Stimulated activated CD8-positive, alpha-beta memory T cell treated with anti-CD3 and anti-CD28 coated beads, Interleukin-4, amount 100 ng/mL, for 4 hours (primary cell): Measurements from ENCODE around the gene RAPGEF5.

Experiments
- DNase-seq, 2 donors: peaks; one replicate each; pipeline ENCODE4 v3.0.0-alpha.2; 2020; ENCODE audit warnings: low read depth in 2 of 2, low spot score in 1 of 2

RAPGEF5 gene

DNA sequence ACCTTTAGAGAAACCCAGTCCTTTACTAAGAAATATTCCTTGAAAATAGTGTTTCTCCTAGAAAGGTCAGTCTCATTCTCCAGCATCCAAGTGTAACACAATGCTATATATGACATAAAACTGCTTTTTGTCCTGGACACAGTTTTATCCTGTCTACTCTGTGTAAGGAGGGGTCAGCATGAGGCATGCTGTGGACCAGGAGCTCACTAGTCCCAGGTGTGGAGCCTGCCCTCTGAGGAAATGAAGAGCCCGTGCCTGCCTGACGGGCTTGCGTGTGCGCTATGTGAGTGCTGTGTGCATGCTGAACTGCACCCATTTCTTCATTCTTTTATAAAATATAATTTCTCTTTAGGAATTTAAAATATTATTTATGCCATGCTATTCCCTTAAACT, 228.4 kb downstream of the RAPGEF5 start:
- DNase-seq: no peak

- DNase-seq: no peak
Observed at GRCh38 chr7:22127835-22128527, 229.0 kb downstream of the RAPGEF5 start.

- no peak for DNase-seq
Observed at GRCh38 chr7:22125436-22125835, 231.5 kb downstream of the RAPGEF5 start.

GRCh38 chr7:22124941-22125340, 232.0 kb downstream of the RAPGEF5 start:
- DNase-seq: no peak

- DNase-seq: no peak
Observed at GRCh38 chr7:22123139-22123538, 233.8 kb downstream of the RAPGEF5 start.

GRCh38 chr7:22121702-22122474, 235.1 kb downstream of the RAPGEF5 start:
- DNase-seq: no peak

GRCh38 chr7:22120391-22121053, 236.4 kb downstream of the RAPGEF5 start:
- DNase-seq: no peak

DNA sequence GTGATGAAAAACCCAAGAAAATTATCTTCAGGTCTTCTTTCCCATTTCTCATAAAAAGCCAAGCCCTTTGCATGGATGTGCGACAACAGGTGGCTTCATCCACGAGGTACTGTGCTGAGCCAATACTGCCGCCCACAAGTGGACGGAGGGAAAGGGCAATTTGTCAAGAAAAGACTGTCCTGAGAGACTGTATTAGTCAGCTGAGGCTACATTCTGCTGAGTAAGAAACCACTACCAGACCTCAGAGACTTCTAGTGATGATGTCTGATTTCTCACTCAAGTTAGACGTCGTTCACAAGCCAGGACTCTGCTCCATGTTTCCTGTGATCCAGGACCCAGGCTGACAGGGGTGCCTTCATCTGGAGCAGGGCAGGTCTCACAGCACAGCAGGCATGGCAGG, 239.7 kb downstream of the RAPGEF5 start:
- no peak for DNase-seq

- no peak for DNase-seq
Observed at GRCh38 chr7:22116451-22117030, 240.4 kb downstream of the RAPGEF5 start.

- DNase-seq: no peak
Observed at GRCh38 chr7:22115689-22116088, 241.3 kb downstream of the RAPGEF5 start.

DNA sequence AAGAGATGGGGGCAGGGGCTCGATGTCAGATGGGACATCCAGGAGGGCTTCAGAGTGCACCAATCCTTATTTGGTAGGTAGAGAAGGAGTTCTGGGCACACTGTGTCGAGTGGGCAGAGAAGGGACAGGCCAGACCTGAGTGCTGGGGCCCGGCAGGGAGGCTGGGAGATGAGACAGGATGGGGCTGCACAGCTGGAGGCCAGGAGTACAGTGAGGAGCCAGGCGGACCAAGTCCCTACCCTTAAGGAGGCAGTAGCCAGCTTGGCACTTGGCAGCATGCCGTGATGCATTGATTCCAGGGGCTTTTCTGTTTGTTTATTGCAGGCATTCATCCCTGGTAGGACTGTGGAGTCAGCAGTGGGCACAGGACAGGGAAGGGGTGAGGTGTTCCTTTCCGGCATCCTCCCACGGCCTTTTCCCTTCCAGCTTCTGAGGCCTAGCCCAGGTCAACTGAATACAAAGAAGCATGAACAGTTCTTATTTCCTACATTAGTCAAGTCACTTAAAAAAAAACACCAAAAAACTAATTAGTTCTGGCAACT, 242.4 kb downstream of the RAPGEF5 start:
- DNase-seq: no peak

GRCh38 chr7:22113041-22113440, 243.9 kb downstream of the RAPGEF5 start:
- no peak for DNase-seq

GRCh38 chr7:22111661-22112060, 245.3 kb downstream of the RAPGEF5 start:
- DNase-seq: no peak

DNA sequence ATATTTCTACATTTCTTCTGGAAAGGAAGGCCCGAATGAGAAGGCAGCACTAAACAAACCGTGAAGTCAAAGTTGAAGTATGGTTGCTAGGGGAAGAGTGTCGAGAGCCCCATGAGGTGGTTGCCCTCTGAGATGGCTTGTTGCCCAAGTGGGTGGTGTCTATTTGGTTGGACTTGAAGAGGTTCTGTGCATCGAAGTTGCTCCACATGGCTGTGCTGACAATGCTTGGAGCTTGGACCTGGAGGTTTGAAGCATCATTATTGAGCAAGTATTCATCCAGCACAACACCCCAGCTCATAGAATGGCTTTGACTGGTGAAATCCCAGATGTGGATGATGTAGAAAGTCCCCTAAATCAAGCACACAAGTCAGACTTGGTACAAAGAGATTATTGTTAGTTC, 246.1 kb downstream of the RAPGEF5 start:
- no peak for DNase-seq

DNA sequence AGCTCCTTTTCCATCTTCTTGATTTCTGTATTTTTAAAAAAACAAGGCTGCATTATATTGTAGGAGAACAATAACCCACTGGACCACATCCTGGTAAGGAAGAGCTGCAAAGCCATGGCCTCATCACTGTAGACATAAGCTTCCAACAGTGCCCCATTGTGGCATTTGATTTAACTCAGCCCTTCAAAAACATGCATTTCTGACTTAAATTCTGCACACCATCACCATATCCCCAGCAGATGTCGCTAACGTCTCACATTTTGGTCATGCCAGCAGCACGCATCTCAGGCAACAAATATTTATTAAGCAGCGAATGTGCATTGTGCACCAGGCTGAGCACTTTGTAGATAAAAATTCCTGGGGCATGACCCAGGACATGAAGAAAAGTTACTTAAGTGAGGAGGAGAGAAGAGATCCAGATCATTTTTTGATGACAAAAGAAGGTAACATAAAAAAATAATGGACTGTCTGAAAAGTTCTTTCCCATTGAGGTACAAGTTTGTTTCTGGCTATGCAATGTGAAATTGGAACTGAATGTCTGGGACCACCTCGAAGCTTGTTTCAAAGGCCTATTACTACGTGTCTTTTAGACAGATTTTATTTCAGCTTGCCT, 246.6 kb downstream of the RAPGEF5 start:
- peak in 1 of 2 donors; percentile 20 for DNase-seq

DNA sequence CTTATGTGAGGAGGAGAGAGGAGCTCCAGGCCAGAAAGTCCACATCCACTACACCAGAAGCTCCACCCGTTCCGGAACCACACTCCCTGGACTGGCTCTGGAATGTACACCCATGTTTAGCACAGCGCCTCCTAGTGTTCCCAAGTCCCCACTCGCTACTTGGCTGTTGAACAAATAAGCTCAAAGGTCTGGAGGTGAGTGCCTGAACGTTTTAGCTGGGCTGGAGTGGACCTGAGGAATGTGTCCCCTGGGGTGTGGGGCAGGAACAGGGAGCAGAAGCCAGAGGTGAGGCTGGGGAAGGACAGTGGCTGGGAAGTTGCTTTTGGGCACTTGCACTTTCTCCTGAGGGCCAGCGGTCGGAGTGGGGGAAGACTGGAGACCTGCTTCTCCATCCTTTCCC, 247.2 kb downstream of the RAPGEF5 start:
- DNase-seq: no peak

- DNase-seq: no peak
Observed at GRCh38 chr7:22108151-22108845, 248.7 kb downstream of the RAPGEF5 start.

GRCh38 chr7:22105550-22105949, 251.4 kb downstream of the RAPGEF5 start:
- no peak for DNase-seq

- no peak for DNase-seq
Observed at GRCh38 chr7:22094413-22095342, 262.3 kb downstream of the RAPGEF5 start.
